HG03103 (cell line): ENCODE data around the gene GDPGP1.

Experiments used
- ATAC-seq: cut with Tn5 transposase; IDR thresholded peaks from one replicate; pipeline ENCODE4 v1.9.1; 2021; ENCODE audit warnings: low read depth; ENCODE audit not compliant: unreplicated experiment

Gene GDPGP1

GRCh38 chr15:90203922-90204321 is 30.1 kb upstream of the GDPGP1 start:
- ATAC-seq = no peak

DNA sequence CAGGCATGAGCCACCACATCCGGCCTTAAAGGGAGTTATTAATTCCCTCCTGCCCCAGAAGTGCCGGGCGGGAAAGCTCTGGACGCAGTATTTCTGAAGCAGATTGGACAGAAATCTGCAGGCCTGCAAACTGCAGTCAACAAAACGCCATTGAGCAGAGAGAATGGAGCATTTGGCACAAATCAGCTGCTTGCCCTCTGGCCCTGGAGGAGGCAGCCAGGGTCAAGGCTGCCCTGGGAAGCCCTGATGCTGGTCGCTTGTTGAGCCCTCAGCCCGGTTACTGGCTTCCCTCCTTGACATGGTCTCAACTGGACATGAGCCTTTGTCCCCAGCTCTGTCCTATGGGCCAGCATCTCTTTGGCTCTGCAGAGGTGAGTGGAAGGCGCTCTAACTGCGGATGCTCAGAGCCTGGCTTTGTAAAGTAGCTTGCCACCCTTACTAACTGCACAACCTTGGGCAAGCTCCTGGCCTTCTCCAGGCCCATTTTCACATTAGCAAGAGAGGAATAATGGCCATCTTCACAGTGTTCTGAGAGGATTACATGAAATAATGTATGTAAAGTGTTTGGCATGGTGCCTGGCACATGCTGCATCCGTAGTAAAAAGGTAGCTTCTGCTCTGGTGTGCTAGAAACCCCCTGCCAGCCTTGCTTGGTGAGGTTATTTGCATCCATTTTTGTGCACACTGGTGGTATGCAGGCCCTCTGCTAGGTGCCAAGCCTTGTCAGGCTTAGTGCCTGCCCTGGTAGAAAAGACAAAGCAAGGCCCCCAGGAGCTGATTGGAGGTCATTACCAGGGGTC is 28.8 kb upstream of the GDPGP1 start:
- ATAC-seq = no peak

DNA sequence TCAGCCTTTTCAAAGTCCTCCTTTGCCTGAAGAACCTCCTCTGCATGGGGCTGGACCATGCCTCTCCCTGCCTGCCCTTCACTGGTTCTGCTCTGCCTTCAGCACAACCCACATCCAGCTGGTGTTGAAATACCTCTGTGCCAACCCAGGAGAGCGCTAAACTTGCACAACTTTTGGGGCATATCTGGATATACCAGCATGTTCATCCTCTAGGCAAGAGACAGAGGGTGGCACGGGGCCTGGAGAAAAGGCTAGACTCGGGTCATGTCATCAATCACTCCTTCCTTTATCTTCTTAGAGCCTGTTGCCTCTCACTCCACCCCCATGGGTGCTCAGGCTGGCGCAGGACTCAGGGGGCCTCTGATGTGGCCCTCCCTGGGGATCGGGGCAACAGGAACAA is 28.1 kb upstream of the GDPGP1 start:
- no peak for ATAC-seq

GRCh38 chr15:90207252-90207651 is 26.8 kb upstream of the GDPGP1 start:
- no peak for ATAC-seq

DNA sequence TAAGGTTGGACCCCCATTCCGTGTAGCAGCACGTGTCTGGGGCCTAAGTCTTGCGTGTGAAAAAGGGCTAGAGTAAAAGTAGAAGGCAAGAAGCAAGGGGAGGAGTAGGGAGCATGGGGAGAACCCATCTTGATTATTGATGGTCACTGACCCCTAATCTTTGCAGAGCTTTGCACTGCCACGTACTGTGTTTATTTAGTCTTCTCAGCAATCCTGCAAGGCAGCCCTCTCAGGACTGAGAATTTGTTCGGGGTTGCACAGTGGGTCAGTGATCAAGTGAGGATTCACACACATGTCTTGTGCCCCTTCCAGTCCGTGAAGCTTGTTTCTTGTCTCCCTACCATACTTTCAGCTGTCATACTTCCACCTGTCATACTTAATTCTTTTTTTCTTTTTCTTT is 25.7 kb upstream of the GDPGP1 start:
- no peak for ATAC-seq

DNA sequence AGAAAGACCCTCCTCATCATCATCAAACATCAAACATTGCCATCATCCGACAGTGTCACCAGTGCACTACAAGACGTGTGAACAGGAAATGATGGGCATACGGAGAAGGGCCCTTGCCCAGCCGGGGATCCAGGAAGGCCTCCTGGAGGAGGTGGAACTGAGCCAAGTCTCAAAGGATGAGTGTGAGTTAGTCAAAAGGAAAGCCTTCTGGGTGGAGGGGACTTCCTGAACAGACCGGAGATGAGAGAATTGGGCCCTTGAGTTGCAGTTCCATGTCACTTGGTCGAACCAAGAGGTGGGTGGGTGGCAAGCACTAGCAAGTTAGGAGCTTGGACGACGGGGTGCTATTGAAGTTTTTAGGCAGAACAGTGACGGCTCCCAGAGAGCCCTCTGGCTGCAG is 24.4 kb upstream of the GDPGP1 start:
- no peak for ATAC-seq

DNA sequence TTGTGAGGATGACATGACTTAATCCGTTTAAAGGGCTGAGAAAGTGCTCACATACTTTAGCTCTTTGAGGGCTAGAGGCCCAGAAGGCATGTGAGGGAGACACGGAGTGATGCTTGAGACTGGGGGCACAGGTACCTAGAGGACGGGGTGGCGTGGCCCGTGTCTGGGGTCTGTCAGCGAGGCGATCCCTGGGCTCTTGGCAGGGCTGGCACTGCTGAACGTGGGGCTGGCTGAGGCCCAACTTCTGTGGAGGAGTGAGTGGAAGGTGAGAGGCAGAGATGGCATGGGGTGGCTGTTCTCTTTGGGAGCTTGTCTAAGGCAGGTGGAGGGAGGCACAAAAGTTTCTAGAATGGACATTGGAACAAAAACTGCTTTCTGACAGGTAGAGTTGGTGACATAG is 23.4 kb upstream of the GDPGP1 start:
- ATAC-seq = no peak

- no peak for ATAC-seq
Measured at GRCh38 chr15:90211009-90211408, 23.0 kb upstream of the GDPGP1 start.

- no peak for ATAC-seq
Measured at GRCh38 chr15:90211440-90212143, 22.4 kb upstream of the GDPGP1 start.

DNA sequence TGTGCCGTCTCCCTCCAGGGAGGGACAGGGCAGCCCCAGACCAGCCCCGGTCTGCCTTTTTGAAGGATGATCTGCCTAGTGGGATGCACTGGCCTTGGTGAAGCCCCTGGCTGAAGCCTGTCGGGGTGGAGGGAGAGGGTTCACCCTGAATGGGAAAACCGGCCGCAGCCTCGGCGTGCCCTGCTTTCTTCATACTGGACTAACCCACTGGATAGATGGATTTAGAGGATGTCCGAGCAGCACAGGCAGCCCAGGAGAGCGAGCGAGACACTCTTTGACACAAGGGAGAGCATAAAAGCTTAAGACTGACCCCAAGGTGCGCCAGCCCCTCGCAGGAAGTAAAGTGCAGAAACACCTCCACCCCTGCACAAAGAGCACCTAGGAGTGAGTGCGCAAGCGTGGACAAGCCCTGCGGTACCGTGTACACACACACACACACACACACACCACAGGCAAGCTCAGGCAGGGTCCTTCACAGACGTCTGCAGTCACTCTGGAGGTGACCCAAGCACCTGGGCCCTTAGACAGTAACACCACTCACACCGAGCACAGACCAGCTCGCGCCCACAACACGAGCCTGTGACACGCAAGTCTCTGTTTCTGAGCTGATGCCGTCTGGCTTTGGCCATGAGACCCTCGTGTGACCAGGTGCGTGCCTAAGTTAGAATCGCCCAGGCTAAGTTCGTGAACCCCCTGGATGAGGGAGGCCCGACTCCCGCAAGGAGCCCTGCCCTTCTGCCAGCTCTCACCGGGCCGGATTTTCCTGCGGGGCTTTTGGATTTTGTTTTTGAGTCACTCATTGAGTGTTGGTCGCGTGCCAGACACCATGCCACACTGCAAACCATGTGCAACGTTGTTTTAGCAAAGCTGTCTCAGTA is 21.5 kb upstream of the GDPGP1 start:
- ATAC-seq = no peak

DNA sequence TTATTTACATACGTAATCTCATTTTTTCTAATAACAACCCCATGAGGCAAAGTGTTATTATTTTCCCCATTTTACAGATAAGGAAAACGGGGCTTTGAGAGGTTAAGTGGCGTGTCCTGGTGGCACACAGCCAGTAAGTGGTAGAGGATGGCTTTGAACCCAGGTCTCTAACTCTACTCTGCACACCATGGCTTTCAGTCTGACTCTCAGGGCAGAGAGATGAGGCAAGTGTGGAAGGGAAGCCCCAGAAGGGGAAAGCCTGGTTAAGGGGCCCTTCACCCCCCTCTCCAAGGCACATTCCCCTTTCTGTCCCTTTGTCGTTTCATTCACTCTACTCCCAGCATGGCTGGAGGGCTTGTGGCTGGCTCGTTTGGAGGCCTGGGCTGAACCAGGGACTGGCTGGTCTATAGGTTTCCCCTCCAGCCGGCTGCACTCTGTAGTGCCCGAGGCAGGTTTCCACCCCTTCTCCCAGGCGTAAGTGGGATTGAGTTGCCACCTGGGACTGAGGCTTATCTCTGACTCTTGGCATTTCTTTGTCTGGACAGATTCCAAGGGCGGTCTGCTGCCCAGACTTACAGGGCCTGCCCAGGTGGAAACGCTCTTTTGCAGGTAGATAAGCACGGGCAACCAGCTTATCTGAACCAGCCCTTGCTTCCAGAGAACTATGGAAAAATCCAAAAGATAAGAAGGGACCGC is 20.7 kb upstream of the GDPGP1 start:
- ATAC-seq = no peak

DNA sequence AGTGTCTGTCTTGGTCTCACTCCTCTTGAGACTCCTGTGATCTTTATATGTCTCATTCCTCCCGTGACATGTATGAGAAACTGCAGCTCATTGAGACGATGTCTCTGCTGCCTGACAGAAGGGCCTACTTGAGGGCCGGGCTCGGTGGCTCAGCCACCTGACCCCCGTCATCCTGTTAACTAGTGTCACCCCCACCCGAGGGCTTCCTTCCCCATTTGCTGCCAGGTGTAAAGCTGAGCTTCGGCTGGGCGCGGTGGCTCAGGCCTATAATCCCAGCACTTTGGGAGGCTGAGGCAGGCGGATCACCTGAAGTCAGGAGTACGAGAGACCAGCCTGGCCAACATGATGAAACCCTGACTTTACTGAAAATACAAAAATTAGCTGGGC is 20.2 kb upstream of the GDPGP1 start:
- ATAC-seq = no peak

DNA sequence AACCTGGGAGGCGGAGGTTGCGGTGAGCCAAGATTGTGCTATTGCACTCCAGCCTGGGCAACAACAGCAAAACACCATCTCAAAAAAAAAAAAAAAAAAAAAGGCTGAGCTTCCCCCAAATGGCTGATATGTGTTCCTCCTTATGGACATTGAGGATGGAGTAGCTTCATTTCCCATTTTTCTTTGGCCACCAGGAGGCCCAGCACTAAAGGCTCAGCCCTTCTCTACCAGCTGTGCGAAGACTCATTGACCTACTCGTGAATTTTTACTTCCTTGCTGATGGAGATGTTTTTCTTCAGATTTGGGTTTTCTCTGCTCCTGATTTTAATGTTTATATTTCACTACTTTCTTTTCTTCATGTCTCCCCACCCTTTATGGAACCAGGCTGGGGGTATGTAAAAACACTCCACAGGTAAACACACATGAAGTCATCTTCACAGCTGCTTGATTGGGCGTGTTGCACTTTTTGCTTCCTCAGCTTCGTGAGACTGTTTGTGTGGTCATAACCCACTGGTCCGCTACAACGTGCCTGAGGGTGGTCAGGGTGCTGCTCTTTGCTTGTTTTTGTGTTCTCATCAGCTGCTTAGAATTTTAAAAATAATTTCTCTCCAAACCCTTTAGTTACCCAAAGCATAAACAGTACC is 19.3 kb upstream of the GDPGP1 start:
- no peak for ATAC-seq

DNA sequence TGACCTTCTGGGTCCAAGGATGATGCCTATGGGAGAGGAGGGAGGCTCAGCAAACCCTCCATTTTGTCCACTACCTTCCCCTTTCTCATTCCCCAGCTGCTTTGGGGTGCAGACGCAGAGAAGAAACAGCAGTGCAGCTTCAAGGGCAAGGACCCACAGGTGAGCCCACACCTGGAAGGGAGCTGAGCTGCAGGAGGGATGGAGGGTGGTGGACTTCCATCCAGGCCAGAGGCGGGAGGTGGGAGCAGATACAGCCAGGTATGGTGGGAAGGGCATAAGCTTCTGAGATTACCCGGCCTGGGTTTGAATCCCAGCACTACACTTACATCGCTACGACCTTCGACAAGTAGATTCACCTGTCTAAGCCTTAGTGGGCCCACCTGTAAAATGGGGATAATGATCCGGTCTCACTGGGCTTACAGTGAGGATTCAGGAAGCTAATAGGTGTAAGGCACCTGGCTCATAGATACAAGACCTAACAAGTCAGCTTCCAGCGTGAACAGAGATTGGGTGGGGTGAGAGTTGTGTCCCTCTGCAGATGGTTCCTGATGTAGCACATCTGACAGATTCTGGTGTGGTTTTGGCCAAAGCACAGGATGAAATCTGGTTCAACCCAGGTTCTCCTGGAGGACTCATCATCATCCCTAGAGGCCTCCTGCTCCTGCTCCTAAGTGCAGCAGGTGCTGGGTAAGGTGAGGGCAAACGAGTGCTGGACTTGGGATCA is 16.2 kb upstream of the GDPGP1 start:
- no peak for ATAC-seq

- no peak for ATAC-seq
Measured at GRCh38 chr15:90219421-90220141, 14.4 kb upstream of the GDPGP1 start.

DNA sequence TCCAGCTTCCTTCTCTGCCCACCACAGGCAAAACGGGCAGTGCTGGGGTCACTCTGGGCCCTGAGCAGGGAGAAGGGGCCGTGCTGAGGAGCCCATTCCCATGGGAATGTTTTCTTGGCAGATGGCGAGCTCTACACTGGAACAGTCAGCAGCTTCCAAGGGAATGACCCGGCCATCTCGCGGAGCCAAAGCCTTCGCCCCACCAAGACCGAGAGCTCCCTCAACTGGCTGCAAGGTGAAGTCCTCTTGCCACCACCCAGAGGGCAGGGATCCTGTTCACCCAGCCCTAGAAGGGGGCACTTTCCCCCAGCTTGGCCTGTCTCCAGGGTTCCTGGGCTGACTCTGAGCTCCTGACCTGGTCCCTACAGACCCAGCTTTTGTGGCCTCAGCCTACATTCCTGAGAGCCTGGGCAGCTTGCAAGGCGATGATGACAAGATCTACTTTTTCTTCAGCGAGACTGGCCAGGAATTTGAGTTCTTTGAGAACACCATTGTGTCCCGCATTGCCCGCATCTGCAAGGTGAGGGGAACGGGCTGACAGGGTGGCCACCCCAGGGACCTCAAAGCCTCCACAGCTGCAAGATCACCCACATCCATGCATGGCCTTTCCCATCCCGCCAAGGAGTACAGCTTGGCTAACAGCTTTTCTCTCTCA is 12.6 kb upstream of the GDPGP1 start:
- ATAC-seq = no peak

- no peak for ATAC-seq
Measured at GRCh38 chr15:90222547-90222946, 11.5 kb upstream of the GDPGP1 start.

DNA sequence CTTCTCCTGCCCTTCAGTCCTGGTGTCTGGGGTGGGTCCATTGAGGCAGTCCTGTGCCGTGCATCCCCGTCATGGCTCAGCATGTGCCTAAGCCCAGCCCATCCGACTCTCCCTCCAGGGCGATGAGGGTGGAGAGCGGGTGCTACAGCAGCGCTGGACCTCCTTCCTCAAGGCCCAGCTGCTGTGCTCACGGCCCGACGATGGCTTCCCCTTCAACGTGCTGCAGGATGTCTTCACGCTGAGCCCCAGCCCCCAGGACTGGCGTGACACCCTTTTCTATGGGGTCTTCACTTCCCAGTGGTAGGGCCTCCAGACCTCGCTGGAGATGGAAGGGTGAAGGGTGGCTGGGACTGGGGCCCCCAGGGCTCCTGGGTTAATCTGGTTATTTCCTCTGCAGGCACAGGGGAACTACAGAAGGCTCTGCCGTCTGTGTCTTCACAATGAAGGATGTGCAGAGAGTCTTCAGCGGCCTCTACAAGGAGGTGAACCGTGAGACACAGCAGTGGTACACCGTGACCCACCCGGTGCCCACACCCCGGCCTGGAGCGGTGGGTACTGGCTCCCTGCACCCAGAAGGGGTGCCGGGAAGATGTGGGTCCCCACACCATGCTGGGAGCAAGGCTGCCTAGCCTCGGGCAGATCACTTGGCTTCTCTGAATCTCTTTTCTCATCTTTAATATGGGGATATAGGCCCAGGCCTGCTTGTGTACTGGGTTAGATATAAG is 10.4 kb upstream of the GDPGP1 start:
- ATAC-seq = no peak
